Measurements from ENCODE around the gene PDE4A.

GRCh38 chr19:10388957-10389356 is 31.4 kb upstream of the PDE4A start:
- TF ChIP-seq CTCF (IDR thresholded peaks at IDR 0.05) (peak; percentile 89), ZFX (IDR thresholded peaks at IDR 0.05; ENCODE audit: borderline replicate concordance) (no peak)
